HepG2 (cell line): ENCODE results near the gene BCL2L1. TPM values are rescaled to one million over a fixed set of nuclear protein-coding genes. Genes with fewer than 3 reads are reported as not detected.
"Not testable (repeated sequence)": the region's sequence is repeated elsewhere in the genome, so short reads cannot be mapped to it uniquely, and the experiment has no call there.

Experiments
- ATAC-seq: fragments of 200-7000 bp; cut with Tn5 transposase; 3 replicates; pipeline ENCODE4 v1.9.1; 2020; ENCODE audit warnings: mild to moderate bottlenecking, moderate library complexity
- BruUV-seq: library from RNA; stranded (reverse); fragments of 400-500 nt; replicated peaks from 2 replicates; lab custom pipeline; 2021; lab: Mats Ljungman, UMichigan
- CTCF ChIA-PET: fragments of 300-600 bp; formaldehyde crosslinking; extraction: SDS; loops from one replicate; lab custom pipeline; 2021; ENCODE audit warnings: low total read pairs, inconsistent platforms, low intra/inter-chr PET ratio; lab: Yijun Ruan, JAX
- POLR2A ChIA-PET: fragments of 350-600 bp; sonication (Branson Sonifier 250); formaldehyde crosslinking; loops from one replicate; lab custom pipeline; 2020; ENCODE audit warnings: antibody characterized with exemption, inconsistent platforms; lab: Yijun Ruan, JAX
- DNase-seq: peaks from one replicate; pipeline ENCODE4 v3.0.0-alpha.2; 2015; ENCODE audit warnings: low spot score
- FAIRE-seq: peaks from 3 replicates; lab custom pipeline; 2011; peaks lifted over from hg19 to GRCh38; lab: Jason Lieb, UNC
- H2AFZ ChIP-seq: one replicate; pipeline ENCODE4 v1.6.1; 2011; ENCODE audit warnings: low read length, inconsistent platforms
- H3K27ac ChIP-seq: fragments of 300-600 bp; 3 replicates; pipeline ENCODE4 v1.8.0; 2011; ENCODE audit warnings: mixed run types, mild to moderate bottlenecking, mixed read lengths, low read length, inconsistent platforms; ENCODE audit not compliant: insufficient read depth; ENCODE audit errors: extremely low read length
- H3K27me3 ChIP-seq, 2 experiments: fragments of 200-600 bp in 1 of 2; 2 replicates in 1 of 2; 3 replicates in 1 of 2; pipeline versions ENCODE4 v1.6.0 to v1.8.0; 2011; ENCODE audit warnings: low read length in 2 of 2, mild to moderate bottlenecking in 2 of 2, moderate library complexity in 2 of 2, inconsistent platforms in 1 of 2; ENCODE audit not compliant: insufficient read depth in 2 of 2, control insufficient read depth in 1 of 2
- H3K36me3 ChIP-seq, 2 experiments: fragments of 200-600 bp in 1 of 2; replicated peaks in 1 of 2; 2 replicates in 1 of 2; 3 replicates in 1 of 2; pipeline versions ENCODE4 v1.5.1 to v1.8.0; 2011; ENCODE audit warnings: low read length in 2 of 2, inconsistent platforms in 1 of 2; ENCODE audit not compliant: insufficient read depth in 2 of 2, control insufficient read depth in 1 of 2
- H3K4me1 ChIP-seq: 2 replicates; pipeline ENCODE4 v1.5.1; 2012; ENCODE audit warnings: low read length, inconsistent platforms; ENCODE audit not compliant: insufficient read depth
- H3K4me2 ChIP-seq: 2 replicates; pipeline ENCODE4 v1.6.0; 2011; ENCODE audit warnings: low read depth, low read length, inconsistent platforms
- H3K4me3 ChIP-seq, 3 experiments: fragments of 200-600 bp in 1 of 3; sonication (generic), shearing (Covaris generic) in 1 of 3; replicated peaks in 1 of 3; 2 replicates each; pipeline ENCODE4 v1.5.1; 2011 to 2016; ENCODE audit warnings: low read length in 3 of 3, inconsistent platforms in 2 of 3, low read depth in 2 of 3, mild to moderate bottlenecking in 2 of 3, control low read depth in 1 of 3, mixed read lengths in 1 of 3; ENCODE audit not compliant: insufficient read depth in 1 of 3
- H3K79me2 ChIP-seq: one replicate; pipeline ENCODE4 v1.6.1; 2011; ENCODE audit warnings: low read length, inconsistent platforms; ENCODE audit not compliant: insufficient read depth
- H3K9ac ChIP-seq: 2 replicates; pipeline ENCODE4 v1.6.0; 2011; ENCODE audit warnings: mild to moderate bottlenecking, low read depth, low read length, inconsistent platforms; ENCODE audit not compliant: insufficient read depth
- H3K9me3 ChIP-seq: 2 replicates; pipeline ENCODE4 v1.5.1; 2012; ENCODE audit warnings: mild to moderate bottlenecking, low read length
- H4K20me1 ChIP-seq: 2 replicates; pipeline ENCODE4 v1.6.0; 2011; ENCODE audit warnings: inconsistent platforms, mild to moderate bottlenecking, low read length, moderate library complexity; ENCODE audit not compliant: insufficient read depth
- ZBTB38 ChIP-seq: sonication (generic); formaldehyde crosslinking; IDR thresholded peaks from 2 replicates; pipeline ENCODE4 v1.5.1; 2020; ENCODE audit warnings: mild to moderate bottlenecking, missing genetic modification reagents
- ZNF7 ChIP-seq: IDR thresholded peaks from 2 replicates; pipeline ENCODE4 v1.6.1; 2016; ENCODE audit warnings: missing biosample characterization, missing genetic modification reagents
- ZZZ3 ChIP-seq: sonication (generic); formaldehyde crosslinking; IDR thresholded peaks from 2 replicates; pipeline ENCODE4 v1.4.0; 2020; ENCODE audit warnings: missing genetic modification reagents, mild to moderate bottlenecking, borderline replicate concordance
- WGBS: methylation state at CpG from one replicate; pipeline ENCODE4 v1.1.6; 2017; ENCODE audit warnings: low lambda C conversion rate; 5-methylcytosine and 5-hydroxymethylcytosine counted together
- in situ Hi-C: cut with HindIII; loops from 2 replicates; pipeline ENCODE4 v1.10.0; 2017; ENCODE audit warnings: low pct_unique_long_range_greater_than_20kb; ENCODE audit not compliant: extremely low pct_ligation_motif_present
- intact Hi-C: fragments of 100-400 bp; cut with micrococcal nuclease; formaldehyde crosslinking; loops from one replicate; pipeline ENCODE4 v1.10.0; 2022; ENCODE audit not compliant: unreplicated experiment
- polyA plus RNA-seq, 8 experiments: library from polyadenylated mRNA; depleted of rRNA in 3 of 8; stranded (reverse) in 7 of 8; unstranded in 1 of 8; fragments of >200 nt; fragmentation: Illumina TruSeq in 4 of 8; extraction: Trizol in 4 of 8; gene quantifications; 2 replicates each; pipeline versions ENCODE4 v1.2.1 to v1.2.3, GENCODE V29; 2011 to 2016; ENCODE audit warnings: low read depth in 4 of 8, missing spikeins in 1 of 8, mixed read lengths in 1 of 8; ENCODE audit not compliant: insufficient read depth in 1 of 8
- total RNA-seq, 5 experiments: library from RNA; depleted of rRNA; stranded (reverse); fragments of >200 nt; fragmentation: Illumina TruSeq; extraction: Trizol; gene quantifications; 2 replicates each; pipeline ENCODE4 v1.2.3, GENCODE V29; 2016; ENCODE audit warnings: low read depth in 1 of 5

BCL2L1 gene
- total and polyA plus RNA-seq, 2 of the 13 experiments (the other 11 are each of a cell fraction or from before 2014, with no cell fraction given): 164 to 258 TPM

DNA sequence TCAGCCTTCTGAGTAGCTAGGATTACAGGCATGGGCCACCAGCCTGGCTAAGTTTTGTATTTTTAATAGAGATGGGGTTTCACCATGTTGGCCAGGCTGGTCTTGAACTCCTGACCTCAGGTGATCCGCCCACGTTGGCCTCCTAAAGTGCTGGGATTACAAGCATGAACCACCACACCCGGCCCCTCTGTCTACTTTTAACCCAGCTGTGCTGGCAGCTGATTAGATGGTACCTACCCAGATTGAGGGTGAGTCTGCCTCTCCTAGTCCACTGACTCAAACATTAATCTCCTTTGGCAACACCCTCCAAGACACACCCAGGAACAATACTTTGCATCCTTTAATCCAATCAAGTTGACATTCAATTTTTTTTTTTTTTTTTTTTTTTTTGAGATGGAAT is 74.6 kb downstream of the BCL2L1 start:
- H3K4me2 ChIP-seq, ATAC-seq, H3K79me2 ChIP-seq, H2AFZ ChIP-seq, H3K27ac ChIP-seq, CTCF ChIA-PET, H3K9ac ChIP-seq, H3K9me3 ChIP-seq, DNase-seq, H4K20me1 ChIP-seq, H3K4me3 ChIP-seq, H3K36me3 ChIP-seq, BruUV-seq, intact Hi-C loops, in situ Hi-C loops, FAIRE-seq, H3K4me1 ChIP-seq: not testable (repeated sequence)
- 18% methylated on average over 3 of the region's 3 CpGs for WGBS
- peaks cover 5 to 16% of the 10 kb centered on the region in 2 experiments; a peak in 4 of 5 replicates for H3K27me3 ChIP-seq
- POLR2A ChIA-PET: interaction anchor here (0.9 kb wide), 1 partner anchor 76 kb away, joined by 3 read pairs; no protein-coding TSS in a partner anchor
- peak; percentile 58; the same call in 1 of the 2 replicates for TF ChIP-seq ZNF7 (CRISPR knock-in tag)

DNA sequence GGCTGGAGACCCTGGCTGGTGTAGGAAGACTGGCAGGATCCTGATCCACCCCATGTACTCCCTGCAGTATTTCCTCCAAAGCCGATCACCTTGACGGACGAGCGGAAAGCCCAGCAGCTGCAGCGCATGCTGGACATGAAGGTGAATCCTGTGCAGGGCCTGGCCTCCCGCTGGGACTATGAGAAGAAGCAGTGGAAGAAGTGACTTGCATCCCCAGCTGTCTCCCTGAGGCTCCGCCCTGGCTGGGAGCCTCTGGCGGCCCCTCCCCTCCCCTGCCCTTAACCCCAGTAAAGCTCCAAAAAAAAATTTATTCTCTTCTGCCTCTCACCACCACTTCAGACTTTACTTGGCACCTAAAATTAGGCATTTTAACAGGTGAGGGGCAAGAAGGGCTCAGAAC is 78.0 kb downstream of the BCL2L1 start:
- POLR2A ChIA-PET: interaction anchor here (0.7 to 1.2 kb wide), 3 partner anchors 83 to 95 kb away, joined by 3 to 5 read pairs (median 3); partner anchors contain the start of gene TPX2

More for the DNA sequence above, 78.0 kb downstream of the BCL2L1 start:
- H3K9me3 ChIP-seq: no peaks in the 10 kb centered on the region
- no peaks in the 10 kb centered on the region for H4K20me1 ChIP-seq
- peaks cover 7% of the 10 kb centered on the region; the same call in 1 of the 2 replicates for H3K4me1 ChIP-seq
- intact Hi-C loops: no loop called here
- CTCF ChIA-PET: no interaction called here
- ATAC-seq (peak; percentile 28), FAIRE-seq (no peak), DNase-seq (no peak)
- in situ Hi-C loops: no loop called here
- H3K79me2 ChIP-seq: no peaks in the 10 kb centered on the region
- H3K36me3 ChIP-seq: no peaks in the 10 kb centered on the region
- WGBS: 39% methylated on average over 7 of the region's 8 CpGs
- H3K27me3 ChIP-seq: peaks cover 9 to 31% of the 10 kb centered on the region in 2 experiments; a peak in 4 of 5 replicates
- no peak overlapping the region for H3K4me2 ChIP-seq
- H3K9ac ChIP-seq: no peak overlapping the region
- H3K4me3 ChIP-seq: no peak overlapping the region
- no TSS peak for BruUV-seq
- H2AFZ ChIP-seq: no peak overlapping the region
- H3K27ac ChIP-seq: no peak overlapping the region
- TF ChIP-seq ZZZ3 (CRISPR knock-in tag): no peak
- 0 out of 2 replicates have a peak, but pooled peaks have one; percentile 25 for TF ChIP-seq ZBTB38
